HEK293 (cell line): Measurements from ENCODE around the gene TRIM23.

Experiments used
- FEZF1 ChIP-seq: fragments of 450-650 bp; formaldehyde crosslinking; IDR thresholded peaks from 2 replicates; pipeline ENCODE4 v1.5.1; 2016; ENCODE audit warnings: missing biosample characterization, missing genetic modification characterization
- GFI1B ChIP-seq: fragments of 450-650 bp; formaldehyde crosslinking; IDR thresholded peaks from 2 replicates; pipeline ENCODE4 v1.5.1; 2016; ENCODE audit warnings: missing biosample characterization, missing genetic modification characterization
- OSR2 ChIP-seq: fragments of 450-650 bp; formaldehyde crosslinking; IDR thresholded peaks from 2 replicates; pipeline ENCODE4 v1.5.1; 2016; ENCODE audit warnings: missing biosample characterization, missing genetic modification characterization
- PRDM2 ChIP-seq: fragments of 450-650 bp; formaldehyde crosslinking; IDR thresholded peaks from 2 replicates; pipeline ENCODE4 v1.5.1; 2016; ENCODE audit warnings: missing biosample characterization, missing genetic modification characterization, borderline replicate concordance
- SP7 ChIP-seq: fragments of 450-650 bp; formaldehyde crosslinking; IDR thresholded peaks from 2 replicates; pipeline ENCODE4 v1.5.1; 2016; ENCODE audit warnings: missing biosample characterization, missing genetic modification characterization
- YY2 ChIP-seq: fragments of 450-650 bp; formaldehyde crosslinking; IDR thresholded peaks from 2 replicates; pipeline ENCODE4 v1.5.1; 2016; ENCODE audit warnings: missing biosample characterization, missing genetic modification characterization
- ZBTB1 ChIP-seq: fragments of 450-650 bp; formaldehyde crosslinking; IDR thresholded peaks from 2 replicates; pipeline ENCODE4 v1.5.1; 2016; ENCODE audit warnings: missing biosample characterization, missing genetic modification characterization
- ZFP37 ChIP-seq: fragments of 450-650 bp; formaldehyde crosslinking; IDR thresholded peaks from 2 replicates; pipeline ENCODE4 v1.5.1; 2016; ENCODE audit warnings: missing biosample characterization, missing genetic modification characterization
- ZNF114 ChIP-seq: fragments of 450-650 bp; formaldehyde crosslinking; IDR thresholded peaks from 2 replicates; pipeline ENCODE4 v1.5.0; 2017; ENCODE audit warnings: missing biosample characterization, missing genetic modification characterization
- ZNF157 ChIP-seq: fragments of 450-650 bp; formaldehyde crosslinking; IDR thresholded peaks from 2 replicates; pipeline ENCODE4 v1.5.1; 2016; ENCODE audit warnings: missing biosample characterization, missing genetic modification characterization
- ZNF214 ChIP-seq: fragments of 450-650 bp; formaldehyde crosslinking; IDR thresholded peaks from 2 replicates; pipeline ENCODE4 v1.5.1; 2017; ENCODE audit warnings: missing biosample characterization, mild to moderate bottlenecking, missing genetic modification characterization, borderline replicate concordance
- ZNF24 ChIP-seq: fragments of 450-650 bp; formaldehyde crosslinking; IDR thresholded peaks from 2 replicates; pipeline ENCODE4 v1.5.1; 2016; ENCODE audit warnings: missing biosample characterization, missing genetic modification characterization
- ZNF521 ChIP-seq: fragments of 450-650 bp; formaldehyde crosslinking; IDR thresholded peaks from 2 replicates; pipeline ENCODE4 v1.5.1; 2017; ENCODE audit warnings: missing biosample characterization, mild to moderate bottlenecking, missing genetic modification characterization
- ZNF558 ChIP-seq: fragments of 450-650 bp; formaldehyde crosslinking; IDR thresholded peaks from 2 replicates; pipeline ENCODE4 v1.5.1; 2016; ENCODE audit warnings: missing biosample characterization, missing genetic modification characterization
- ZNF600 ChIP-seq: fragments of 450-650 bp; formaldehyde crosslinking; IDR thresholded peaks from 2 replicates; pipeline ENCODE4 v1.5.1; 2016; ENCODE audit warnings: missing biosample characterization, missing genetic modification characterization
- ZNF623 ChIP-seq: fragments of 450-650 bp; formaldehyde crosslinking; IDR thresholded peaks from 2 replicates; pipeline ENCODE4 v1.5.1; 2016; ENCODE audit warnings: missing biosample characterization, missing genetic modification characterization
- ZNF629 ChIP-seq: fragments of 450-650 bp; formaldehyde crosslinking; IDR thresholded peaks from 2 replicates; pipeline ENCODE4 v1.5.1; 2017; ENCODE audit warnings: missing biosample characterization, missing genetic modification characterization
- ZNF76 ChIP-seq: fragments of 450-650 bp; formaldehyde crosslinking; IDR thresholded peaks from 2 replicates; pipeline ENCODE4; 2016; ENCODE audit warnings: low read depth, missing biosample characterization, missing genetic modification characterization, borderline replicate concordance
- ZNF837 ChIP-seq: fragments of 450-650 bp; formaldehyde crosslinking; IDR thresholded peaks from 2 replicates; pipeline ENCODE4 v1.5.1; 2016; ENCODE audit warnings: missing biosample characterization, missing genetic modification characterization
- ZSCAN23 ChIP-seq: fragments of 450-650 bp; formaldehyde crosslinking; IDR thresholded peaks from 2 replicates; pipeline ENCODE4 v1.5.1; 2016; ENCODE audit warnings: missing biosample characterization, missing genetic modification characterization
- ZXDB ChIP-seq: fragments of 450-650 bp; formaldehyde crosslinking; IDR thresholded peaks from 2 replicates; pipeline ENCODE4 v1.5.1; 2016; ENCODE audit warnings: missing biosample characterization, missing genetic modification characterization
- TF ChIP-seq, protein P1 (sequence below): fragments of 450-650 bp; formaldehyde crosslinking; IDR thresholded peaks from 2 replicates; pipeline ENCODE4 v1.5.1; 2016; ENCODE audit warnings: missing biosample characterization, missing genetic modification characterization
- TF ChIP-seq, protein P2 (sequence below): fragments of 450-650 bp; formaldehyde crosslinking; IDR thresholded peaks from 2 replicates; pipeline ENCODE4 v1.5.1; 2016; ENCODE audit warnings: missing biosample characterization, missing genetic modification characterization, low read depth
- TF ChIP-seq, protein P3 (sequence below): fragments of 450-650 bp; formaldehyde crosslinking; IDR thresholded peaks from 2 replicates; pipeline ENCODE4 v1.5.1; 2016; ENCODE audit warnings: missing biosample characterization, missing genetic modification characterization
- TF ChIP-seq, protein P4 (sequence below): fragments of 450-650 bp; formaldehyde crosslinking; IDR thresholded peaks from 2 replicates; pipeline ENCODE4 v1.5.1; 2016; ENCODE audit warnings: missing biosample characterization, missing genetic modification characterization

The TRIM23 gene

DNA sequence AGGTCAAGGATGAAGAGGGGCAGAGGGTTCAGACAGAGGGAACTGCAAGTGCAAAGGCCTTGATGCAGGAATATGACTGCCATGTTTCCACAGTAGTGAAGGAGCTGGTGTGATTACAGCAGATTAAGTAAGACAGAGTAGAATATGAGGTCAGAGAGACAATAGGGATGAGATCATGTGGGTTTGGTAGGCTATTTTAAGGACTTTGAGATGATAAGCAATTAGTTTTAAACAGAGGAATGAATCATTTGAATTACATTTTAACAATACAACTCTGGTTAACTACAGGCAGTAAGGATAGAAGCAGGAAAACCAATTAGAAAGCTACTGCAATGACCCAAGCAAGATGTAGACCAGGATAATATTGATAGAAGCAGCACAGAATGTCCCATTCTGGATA lies 68.8 kb downstream of the TRIM23 start (continued):
- TF ChIP-seq, protein P1, sequence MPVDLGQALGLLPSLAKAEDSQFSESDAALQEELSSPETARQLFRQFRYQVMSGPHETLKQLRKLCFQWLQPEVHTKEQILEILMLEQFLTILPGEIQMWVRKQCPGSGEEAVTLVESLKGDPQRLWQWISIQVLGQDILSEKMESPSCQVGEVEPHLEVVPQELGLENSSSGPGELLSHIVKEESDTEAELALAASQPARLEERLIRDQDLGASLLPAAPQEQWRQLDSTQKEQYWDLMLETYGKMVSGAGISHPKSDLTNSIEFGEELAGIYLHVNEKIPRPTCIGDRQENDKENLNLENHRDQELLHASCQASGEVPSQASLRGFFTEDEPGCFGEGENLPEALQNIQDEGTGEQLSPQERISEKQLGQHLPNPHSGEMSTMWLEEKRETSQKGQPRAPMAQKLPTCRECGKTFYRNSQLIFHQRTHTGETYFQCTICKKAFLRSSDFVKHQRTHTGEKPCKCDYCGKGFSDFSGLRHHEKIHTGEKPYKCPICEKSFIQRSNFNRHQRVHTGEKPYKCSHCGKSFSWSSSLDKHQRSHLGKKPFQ (tag by site-specific recombination): no peak
- TF ChIP-seq FEZF1 (tag by site-specific recombination) (no peak), ZNF558 (tag by site-specific recombination) (peak; percentile 6; the same call in 1 of the 2 replicates), OSR2 (tag by site-specific recombination) (peak; percentile 95), SP7 (peak; percentile 91), ZXDB (tag by site-specific recombination) (peak; percentile 42; the same call in 1 of the 2 replicates), YY2 (peak; percentile 45), ZNF600 (tag by site-specific recombination) (peak; percentile 63), ZNF623 (tag by site-specific recombination) (0 out of 2 replicates have a peak, but pooled peaks have one; percentile 6), ZNF76 (tag by site-specific recombination) (peak; percentile 34; the same call in 1 of the 2 replicates), GFI1B (no peak), ZNF157 (tag by site-specific recombination) (no peak), ZNF24 (tag by site-specific recombination) (peak; percentile 72; the same call in 1 of the 2 replicates), ZNF114 (tag by site-specific recombination) (no peak), ZSCAN23 (tag by site-specific recombination) (peak; percentile 25; the same call in 1 of the 2 replicates), ZFP37 (0 out of 2 replicates have a peak, but pooled peaks have one; percentile 49), ZNF629 (tag by site-specific recombination) (peak; percentile 97), ZNF837 (tag by site-specific recombination) (no peak), ZNF521 (tag by site-specific recombination) (no peak), PRDM2 (tag by site-specific recombination) (no peak), ZNF214 (no peak), ZBTB1 (0 out of 2 replicates have a peak, but pooled peaks have one; percentile 51)
- TF ChIP-seq, protein P2, sequence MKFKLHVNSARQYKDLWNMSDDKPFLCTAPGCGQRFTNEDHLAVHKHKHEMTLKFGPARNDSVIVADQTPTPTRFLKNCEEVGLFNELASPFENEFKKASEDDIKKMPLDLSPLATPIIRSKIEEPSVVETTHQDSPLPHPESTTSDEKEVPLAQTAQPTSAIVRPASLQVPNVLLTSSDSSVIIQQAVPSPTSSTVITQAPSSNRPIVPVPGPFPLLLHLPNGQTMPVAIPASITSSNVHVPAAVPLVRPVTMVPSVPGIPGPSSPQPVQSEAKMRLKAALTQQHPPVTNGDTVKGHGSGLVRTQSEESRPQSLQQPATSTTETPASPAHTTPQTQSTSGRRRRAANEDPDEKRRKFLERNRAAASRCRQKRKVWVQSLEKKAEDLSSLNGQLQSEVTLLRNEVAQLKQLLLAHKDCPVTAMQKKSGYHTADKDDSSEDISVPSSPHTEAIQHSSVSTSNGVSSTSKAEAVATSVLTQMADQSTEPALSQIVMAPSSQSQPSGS: peak; percentile 72; the same call in 1 of the 2 replicates
- TF ChIP-seq, protein P3, sequence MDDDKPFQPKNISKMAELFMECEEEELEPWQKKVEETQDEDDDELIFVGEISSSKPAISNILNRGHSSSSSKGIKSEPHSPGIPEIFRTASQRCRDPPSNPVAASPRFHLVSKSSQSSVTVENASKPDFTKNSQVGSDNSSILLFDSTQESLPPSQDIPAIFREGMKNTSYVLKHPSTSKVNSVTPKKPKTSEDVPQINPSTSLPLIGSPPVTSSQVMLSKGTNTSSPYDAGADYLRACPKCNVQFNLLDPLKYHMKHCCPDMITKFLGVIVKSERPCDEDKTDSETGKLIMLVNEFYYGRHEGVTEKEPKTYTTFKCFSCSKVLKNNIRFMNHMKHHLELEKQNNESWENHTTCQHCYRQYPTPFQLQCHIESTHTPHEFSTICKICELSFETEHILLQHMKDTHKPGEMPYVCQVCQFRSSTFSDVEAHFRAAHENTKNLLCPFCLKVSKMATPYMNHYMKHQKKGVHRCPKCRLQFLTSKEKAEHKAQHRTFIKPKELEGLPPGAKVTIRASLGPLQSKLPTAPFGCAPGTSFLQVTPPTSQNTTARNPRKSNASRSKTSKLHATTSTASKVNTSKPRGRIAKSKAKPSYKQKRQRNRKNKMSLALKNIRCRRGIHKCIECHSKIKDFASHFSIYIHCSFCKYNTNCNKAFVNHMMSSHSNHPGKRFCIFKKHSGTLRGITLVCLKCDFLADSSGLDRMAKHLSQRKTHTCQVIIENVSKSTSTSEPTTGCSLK (tag by site-specific recombination): no peak
- TF ChIP-seq, protein P4, sequence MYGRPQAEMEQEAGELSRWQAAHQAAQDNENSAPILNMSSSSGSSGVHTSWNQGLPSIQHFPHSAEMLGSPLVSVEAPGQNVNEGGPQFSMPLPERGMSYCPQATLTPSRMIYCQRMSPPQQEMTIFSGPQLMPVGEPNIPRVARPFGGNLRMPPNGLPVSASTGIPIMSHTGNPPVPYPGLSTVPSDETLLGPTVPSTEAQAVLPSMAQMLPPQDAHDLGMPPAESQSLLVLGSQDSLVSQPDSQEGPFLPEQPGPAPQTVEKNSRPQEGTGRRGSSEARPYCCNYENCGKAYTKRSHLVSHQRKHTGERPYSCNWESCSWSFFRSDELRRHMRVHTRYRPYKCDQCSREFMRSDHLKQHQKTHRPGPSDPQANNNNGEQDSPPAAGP (tag by site-specific recombination): no peak
